Neural crest cell (in vitro differentiated cells): ENCODE results near the gene RUSC2. TPM values are rescaled to one million over a fixed set of nuclear protein-coding genes. Genes with fewer than 3 reads are reported as not detected.
A peak's percentile ranks its signal among the peaks of the same experiment; 100 is the strongest.
"Not testable (repeated sequence)": the region's sequence is repeated elsewhere in the genome, so short reads cannot be mapped to it uniquely, and the experiment has no call there.

ENCODE experiments used
- DNase-seq: peaks from one replicate; pipeline ENCODE4 v3.0.0; 2021; ENCODE audit warnings: low read depth, mixed read lengths, low spot score
- H3K27ac Mint-ChIP-seq: one replicate; pipeline ENCODE4 v1.8.0; 2021; ENCODE audit warnings: mild to moderate bottlenecking, mixed read lengths; ENCODE audit not compliant: unreplicated experiment
- H3K27me3 Mint-ChIP-seq: 2 replicates; pipeline ENCODE4 v1.8.0; 2021; ENCODE audit warnings: low read depth, mild to moderate bottlenecking, mixed read lengths
- H3K36me3 Mint-ChIP-seq: 2 replicates; pipeline ENCODE4 v1.8.0; 2021; ENCODE audit warnings: low read depth, mild to moderate bottlenecking, mixed read lengths
- H3K4me1 Mint-ChIP-seq: 2 replicates; pipeline ENCODE4 v1.8.0; 2021; ENCODE audit warnings: mixed read lengths
- H3K4me3 Mint-ChIP-seq: one replicate; pipeline ENCODE4 v1.8.0; 2021; ENCODE audit warnings: mild to moderate bottlenecking, mixed read lengths
- H3K9me3 Mint-ChIP-seq: 2 replicates; pipeline ENCODE4 v1.8.0; 2021; ENCODE audit warnings: mixed read lengths
- total RNA-seq: library from RNA; stranded (reverse); gene quantifications from 2 replicates; pipeline ENCODE4 v1.2.1, GENCODE V29; 2021
- TF ChIP-seq, protein P1 (sequence below): fragments of 200-600 bp; sonication (generic); conservative IDR thresholded peaks from 2 replicates; pipeline ENCODE4 v1.5.0; 2021; ENCODE audit warnings: antibody characterized with exemption, mild to moderate bottlenecking

Gene RUSC2
- total RNA-seq, 1 donor from 2014 or later: 20.1 TPM

DNA sequence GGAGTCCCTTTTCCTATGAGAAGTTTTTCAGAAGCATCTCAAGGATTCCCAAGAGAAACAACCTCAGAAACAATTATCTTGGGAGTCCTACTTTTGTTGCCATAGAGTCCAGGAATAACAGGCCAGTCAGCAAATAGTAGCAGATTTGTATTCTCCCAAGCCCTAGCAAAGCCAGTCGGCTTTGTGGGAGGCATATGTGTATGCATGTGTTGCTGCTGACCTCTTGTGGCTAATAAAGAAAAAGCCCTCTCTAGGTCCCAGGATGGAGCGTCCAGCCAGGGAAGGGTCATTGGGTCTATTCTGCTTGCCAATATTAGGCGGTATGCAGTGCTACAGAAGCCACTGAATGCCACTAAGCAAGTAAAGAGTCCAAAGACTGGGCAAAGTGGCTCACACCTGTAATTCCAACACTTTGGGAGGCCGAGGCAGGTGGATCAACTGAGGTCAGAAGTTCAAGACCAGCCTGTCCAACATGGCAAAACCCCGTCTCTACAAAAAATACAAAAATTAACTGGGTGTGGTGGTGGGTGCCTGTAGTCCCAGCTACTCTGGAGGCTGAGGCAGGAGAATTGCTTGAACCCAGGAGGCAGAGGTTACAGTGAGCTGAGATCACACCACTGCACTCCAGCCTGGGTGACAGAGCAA is 12.6 kb upstream of the RUSC2 start:
- H3K9me3 Mint-ChIP-seq, H3K4me1 Mint-ChIP-seq, H3K27ac Mint-ChIP-seq, H3K36me3 Mint-ChIP-seq, H3K4me3 Mint-ChIP-seq: not testable (repeated sequence)
- DNase-seq: peak; percentile 43
- TF ChIP-seq, protein P1, sequence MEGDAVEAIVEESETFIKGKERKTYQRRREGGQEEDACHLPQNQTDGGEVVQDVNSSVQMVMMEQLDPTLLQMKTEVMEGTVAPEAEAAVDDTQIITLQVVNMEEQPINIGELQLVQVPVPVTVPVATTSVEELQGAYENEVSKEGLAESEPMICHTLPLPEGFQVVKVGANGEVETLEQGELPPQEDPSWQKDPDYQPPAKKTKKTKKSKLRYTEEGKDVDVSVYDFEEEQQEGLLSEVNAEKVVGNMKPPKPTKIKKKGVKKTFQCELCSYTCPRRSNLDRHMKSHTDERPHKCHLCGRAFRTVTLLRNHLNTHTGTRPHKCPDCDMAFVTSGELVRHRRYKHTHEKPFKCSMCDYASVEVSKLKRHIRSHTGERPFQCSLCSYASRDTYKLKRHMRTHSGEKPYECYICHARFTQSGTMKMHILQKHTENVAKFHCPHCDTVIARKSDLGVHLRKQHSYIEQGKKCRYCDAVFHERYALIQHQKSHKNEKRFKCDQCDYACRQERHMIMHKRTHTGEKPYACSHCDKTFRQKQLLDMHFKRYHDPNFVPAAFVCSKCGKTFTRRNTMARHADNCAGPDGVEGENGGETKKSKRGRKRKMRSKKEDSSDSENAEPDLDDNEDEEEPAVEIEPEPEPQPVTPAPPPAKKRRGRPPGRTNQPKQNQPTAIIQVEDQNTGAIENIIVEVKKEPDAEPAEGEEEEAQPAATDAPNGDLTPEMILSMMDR: peak; percentile 88
- peaks cover 27% of the 10 kb centered on the region for H3K27me3 Mint-ChIP-seq

DNA sequence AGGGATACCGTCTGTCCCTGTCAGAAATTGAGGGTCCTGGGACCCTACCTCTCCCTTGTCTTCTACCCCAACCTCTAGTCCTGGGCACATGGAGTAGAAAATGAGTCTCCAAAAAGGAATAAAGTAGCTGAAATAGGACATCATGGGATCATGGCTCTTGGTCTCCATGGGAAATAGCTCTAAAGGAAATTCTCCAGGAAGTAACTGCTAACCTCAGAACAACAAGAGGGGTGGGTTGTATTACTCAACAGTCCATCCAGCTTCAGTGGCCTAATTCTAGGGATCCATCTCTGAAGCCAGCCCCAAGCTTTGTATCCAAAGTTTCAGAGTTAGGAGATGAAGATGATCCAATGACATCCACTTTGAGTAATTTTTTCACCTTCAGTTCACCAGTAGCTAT is 11.0 kb upstream of the RUSC2 start:
- peaks cover 27% of the 10 kb centered on the region for H3K27me3 Mint-ChIP-seq
- no peaks in the 10 kb centered on the region for H3K9me3 Mint-ChIP-seq
- no peak overlapping the region for H3K4me3 Mint-ChIP-seq
- no peak for DNase-seq
- no peaks in the 10 kb centered on the region for H3K36me3 Mint-ChIP-seq
- H3K27ac Mint-ChIP-seq: no peak overlapping the region
- TF ChIP-seq, protein P1: no peak
- H3K4me1 Mint-ChIP-seq: no peaks in the 10 kb centered on the region

DNA sequence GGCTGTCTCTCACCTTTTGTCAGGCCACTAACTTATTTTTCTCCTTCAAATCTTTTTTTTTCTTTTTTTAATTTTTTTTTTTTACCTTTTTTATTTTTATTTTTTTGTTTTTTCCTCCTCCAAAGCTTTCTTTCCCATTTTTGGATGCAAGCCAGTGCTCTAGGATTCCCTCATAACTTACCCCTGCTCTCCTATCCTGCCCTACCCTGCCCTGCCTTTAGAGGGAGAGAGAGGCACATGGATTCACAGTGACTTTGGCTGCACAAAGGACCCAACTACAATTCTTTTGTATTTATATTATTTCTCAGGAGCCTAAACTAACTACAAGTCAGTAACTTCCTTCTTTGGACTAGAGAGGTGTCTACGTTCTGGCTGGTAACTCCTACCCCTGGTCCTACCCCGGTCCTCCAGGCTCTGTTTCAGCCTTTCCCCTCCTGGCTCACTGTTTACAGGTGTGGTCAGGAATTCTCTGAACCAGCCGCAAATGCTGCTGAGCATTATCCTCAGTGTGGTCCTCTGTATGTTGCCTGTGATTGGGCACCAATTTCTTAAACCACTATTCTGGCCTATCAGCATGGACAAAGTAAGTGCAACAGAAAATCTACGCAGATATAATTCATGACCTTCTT is 8.4 kb upstream of the RUSC2 start:
- Mint-ChIP-seq H3K27me3 (peaks cover 12% of the 10 kb centered on the region), H3K4me3 (no peak overlapping the region), H3K4me1 (no peaks in the 10 kb centered on the region), H3K36me3 (no peaks in the 10 kb centered on the region), H3K27ac (no peak overlapping the region), H3K9me3 (no peaks in the 10 kb centered on the region)
- TF ChIP-seq, protein P1: peak; percentile 69
- DNase-seq: no peak

DNA sequence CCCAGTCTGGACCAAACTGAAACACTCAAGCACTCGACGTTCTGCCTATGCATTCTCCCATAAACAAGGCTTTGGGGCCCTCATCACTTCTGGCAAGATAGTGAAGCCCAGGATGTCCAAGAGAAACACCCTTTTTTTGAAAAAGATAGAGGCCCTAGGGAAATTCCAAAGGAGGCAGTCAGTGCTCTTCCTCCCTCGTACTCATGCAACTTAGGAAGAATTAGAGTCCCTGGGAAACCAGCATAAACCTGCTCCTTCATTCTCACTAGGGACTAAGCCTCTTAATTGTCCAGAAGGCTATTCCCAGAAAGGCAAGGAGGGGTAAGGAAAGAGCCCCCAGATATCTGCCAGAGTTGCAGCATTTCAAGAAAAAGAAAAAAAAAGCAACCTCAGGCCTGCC is 7.8 kb upstream of the RUSC2 start:
- H3K27ac Mint-ChIP-seq: no peak overlapping the region
- peaks cover 7% of the 10 kb centered on the region for H3K27me3 Mint-ChIP-seq
- H3K9me3 Mint-ChIP-seq: no peaks in the 10 kb centered on the region
- no peaks in the 10 kb centered on the region for H3K4me1 Mint-ChIP-seq
- no peaks in the 10 kb centered on the region for H3K36me3 Mint-ChIP-seq
- no peak for DNase-seq
- H3K4me3 Mint-ChIP-seq: no peak overlapping the region
- TF ChIP-seq, protein P1: no peak

DNA sequence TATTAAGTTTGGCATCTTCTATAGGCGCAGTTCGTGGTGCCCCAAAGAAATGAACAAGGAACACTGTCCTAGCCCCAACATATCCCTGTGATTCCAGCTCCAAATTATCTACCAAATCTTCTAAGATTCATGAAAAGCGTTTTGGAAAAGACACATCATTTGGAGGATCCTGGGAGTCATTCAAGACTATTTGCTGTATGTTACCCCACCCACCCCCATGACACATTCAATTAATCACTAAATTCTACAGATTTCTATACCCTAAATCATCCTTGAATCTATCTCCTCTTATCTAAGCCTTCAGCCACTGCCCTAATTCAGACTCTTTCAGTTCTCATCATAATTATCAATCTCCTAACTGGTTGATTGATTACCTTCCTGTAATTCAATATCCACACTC is 5.5 kb upstream of the RUSC2 start:
- DNase-seq: no peak
- no peak overlapping the region for H3K27ac Mint-ChIP-seq
- no peaks in the 10 kb centered on the region for H3K9me3 Mint-ChIP-seq
- H3K36me3 Mint-ChIP-seq: no peaks in the 10 kb centered on the region
- H3K4me3 Mint-ChIP-seq: no peak overlapping the region
- H3K27me3 Mint-ChIP-seq: peaks cover 3% of the 10 kb centered on the region
- TF ChIP-seq, protein P1: no peak
- H3K4me1 Mint-ChIP-seq: peaks cover 15% of the 10 kb centered on the region
